Thyroid gland (tissue), 4 donors: ENCODE measurements around the gene PIGL.

Experiments used
- POLR2A ChIP-seq, 2 donors: fragments of 450-650 bp; IDR thresholded peaks; one replicate each; pipeline ENCODE4 v1.6.1; 2017; ENCODE audit warnings: antibody characterized with exemption in 2 of 2, mild to moderate bottlenecking in 2 of 2, moderate library complexity in 1 of 2
- TF ChIP-seq, protein P1 (sequence below), 6 experiments: fragments of 200-600 bp in 3 of 6; fragments of 450-650 bp in 3 of 6; sonication (generic) in 3 of 6; IDR thresholded peaks; one replicate each; pipeline ENCODE4 v1.5.1; 2016 to 2019; ENCODE audit warnings: antibody characterized with exemption in 6 of 6, mild to moderate bottlenecking in 2 of 6, inconsistent platforms in 1 of 6, moderate library complexity in 1 of 6

- TF ChIP-seq, protein P1, sequence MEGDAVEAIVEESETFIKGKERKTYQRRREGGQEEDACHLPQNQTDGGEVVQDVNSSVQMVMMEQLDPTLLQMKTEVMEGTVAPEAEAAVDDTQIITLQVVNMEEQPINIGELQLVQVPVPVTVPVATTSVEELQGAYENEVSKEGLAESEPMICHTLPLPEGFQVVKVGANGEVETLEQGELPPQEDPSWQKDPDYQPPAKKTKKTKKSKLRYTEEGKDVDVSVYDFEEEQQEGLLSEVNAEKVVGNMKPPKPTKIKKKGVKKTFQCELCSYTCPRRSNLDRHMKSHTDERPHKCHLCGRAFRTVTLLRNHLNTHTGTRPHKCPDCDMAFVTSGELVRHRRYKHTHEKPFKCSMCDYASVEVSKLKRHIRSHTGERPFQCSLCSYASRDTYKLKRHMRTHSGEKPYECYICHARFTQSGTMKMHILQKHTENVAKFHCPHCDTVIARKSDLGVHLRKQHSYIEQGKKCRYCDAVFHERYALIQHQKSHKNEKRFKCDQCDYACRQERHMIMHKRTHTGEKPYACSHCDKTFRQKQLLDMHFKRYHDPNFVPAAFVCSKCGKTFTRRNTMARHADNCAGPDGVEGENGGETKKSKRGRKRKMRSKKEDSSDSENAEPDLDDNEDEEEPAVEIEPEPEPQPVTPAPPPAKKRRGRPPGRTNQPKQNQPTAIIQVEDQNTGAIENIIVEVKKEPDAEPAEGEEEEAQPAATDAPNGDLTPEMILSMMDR (IDR thresholded peaks at IDR 0.05): no peak
- no peak for TF ChIP-seq POLR2A (IDR thresholded peaks at IDR 0.05)
Measured at GRCh38 chr17:16293931-16294330, 76.9 kb downstream of the PIGL start.
